ENCODE data around the gene NCAPH2.
A peak's percentile ranks its signal among the peaks of the same experiment; 100 is the strongest.

The NCAPH2 gene

GRCh38 chr22:50550395-50550794 is 42.4 kb downstream of the NCAPH2 start:
- DNase-seq, result no peak

- DNase-seq, result no peak
Measured at GRCh38 chr22:50551160-50551752, 43.2 kb downstream of the NCAPH2 start.

- DNase-seq, result no peak
Measured at GRCh38 chr22:50553310-50553709, 45.3 kb downstream of the NCAPH2 start.

DNA sequence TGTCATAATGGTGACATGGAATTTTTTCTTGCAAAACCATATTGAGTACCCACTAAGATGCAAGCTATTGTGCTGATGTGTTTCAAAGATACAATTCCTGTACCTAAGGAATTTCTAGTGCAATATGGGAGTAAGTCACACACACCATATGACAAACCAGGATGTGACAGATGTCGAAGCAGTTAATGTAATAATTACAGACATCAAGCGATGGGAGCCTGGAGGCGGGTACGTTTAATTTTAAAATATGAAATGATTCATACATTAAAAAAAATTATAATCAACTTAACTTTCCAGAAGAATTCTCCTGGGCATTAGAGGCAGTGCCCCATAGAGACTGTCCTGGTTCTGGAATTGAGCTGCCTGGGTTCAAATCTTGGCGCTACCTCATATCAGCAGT is 48.7 kb downstream of the NCAPH2 start:
- no peak for DNase-seq

DNA sequence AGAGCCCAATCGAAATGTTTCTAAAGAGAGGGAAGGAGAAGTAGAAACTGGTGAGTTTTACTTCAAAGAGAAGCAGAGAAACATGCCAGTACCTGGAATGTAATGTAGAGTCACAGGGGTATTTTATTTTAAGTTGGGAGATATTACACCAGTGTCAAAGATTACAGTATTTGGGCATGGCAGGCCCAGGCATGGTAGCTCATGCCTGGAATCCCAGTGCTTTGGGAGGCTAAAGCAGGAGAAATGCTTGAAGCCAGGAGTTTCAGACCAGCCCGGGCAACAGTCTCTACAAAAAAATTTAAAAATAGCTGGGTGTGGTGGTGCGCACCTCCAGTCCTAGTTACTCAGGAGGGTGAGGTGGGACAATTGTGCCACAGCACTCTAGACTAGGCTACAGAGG is 52.0 kb downstream of the NCAPH2 start:
- DNase-seq, result no peak

DNA sequence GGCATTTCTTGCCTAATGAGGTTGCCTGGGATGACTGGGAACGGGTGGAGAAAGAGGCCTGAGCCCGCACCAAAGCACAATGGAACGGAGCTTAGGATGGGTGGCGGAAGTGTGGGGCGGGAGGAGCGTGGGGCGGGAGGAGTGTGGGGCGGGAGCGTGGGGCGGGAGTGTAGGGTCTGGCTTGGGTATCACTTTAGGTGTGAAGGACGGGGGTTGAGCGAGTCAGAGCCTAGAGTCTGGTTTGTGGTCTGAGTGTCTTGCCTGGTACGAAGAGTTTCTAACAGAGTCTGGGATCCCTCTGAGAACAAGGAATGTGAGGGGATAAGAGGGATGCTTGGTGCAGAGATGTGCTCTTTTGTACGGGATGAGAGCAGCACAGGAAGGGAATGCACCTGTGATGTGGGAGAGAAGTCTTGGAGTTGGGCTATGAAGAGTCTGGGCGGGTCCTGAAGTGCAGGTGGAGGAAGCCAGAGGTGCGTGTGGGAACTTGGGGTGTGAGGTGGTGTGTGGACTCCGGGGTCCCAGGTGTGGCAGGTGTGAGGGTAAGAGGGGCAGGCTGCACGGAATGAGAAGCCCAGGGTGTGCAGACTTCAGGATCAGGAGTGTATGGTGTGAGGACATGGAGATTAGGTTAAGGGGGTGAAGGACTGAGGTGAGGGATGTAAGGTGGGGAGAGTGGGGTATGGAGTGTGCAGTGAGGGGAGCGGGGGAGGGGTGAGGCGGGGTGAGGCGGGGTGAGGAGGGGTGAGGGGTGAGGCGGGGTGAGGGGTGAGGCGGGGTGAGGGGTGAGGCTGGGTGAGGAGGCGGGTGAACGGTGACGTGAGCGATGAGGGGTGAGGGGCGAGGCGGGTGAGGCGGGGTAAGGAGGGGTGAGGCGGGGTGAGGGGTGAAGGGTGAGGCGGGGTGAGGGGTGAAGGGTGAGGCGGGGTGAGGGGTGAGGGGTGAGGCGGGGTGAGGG is 53.7 kb downstream of the NCAPH2 start:
- DNase-seq, result no peak

GRCh38 chr22:50562523-50563412 is 54.7 kb downstream of the NCAPH2 start, which contains the start of gene SYCE3:
SYCE3 (minus strand) TSS chr22:50562919; CDS start chr22:50556405, 6,514 bp downstream.
- DNase-seq, result peak; percentile 92 to 93

GRCh38 chr22:50563413-50564160 is 55.6 kb downstream of the NCAPH2 start:
- DNase-seq, result no peak

DNA sequence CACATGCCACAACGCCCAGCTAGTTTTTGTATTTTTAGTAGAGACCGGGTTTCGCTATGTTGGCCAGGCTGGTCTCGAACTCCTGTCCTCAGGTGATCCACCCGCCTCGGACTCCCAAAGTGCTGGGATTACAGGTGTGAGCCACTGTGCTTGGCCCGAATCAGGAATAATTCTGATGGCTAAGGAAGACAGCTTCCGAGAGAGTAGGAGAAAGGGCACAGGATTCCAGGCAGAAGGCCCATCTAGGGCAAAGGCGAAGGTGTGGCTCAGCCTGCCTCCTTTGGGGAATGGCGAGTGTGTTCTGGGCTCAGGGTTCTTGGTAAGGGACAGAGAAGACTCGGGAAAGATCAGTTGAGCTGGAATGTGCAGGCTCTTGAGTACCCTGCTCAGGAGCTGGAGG is 56.3 kb downstream of the NCAPH2 start:
- DNase-seq, result no peak

DNA sequence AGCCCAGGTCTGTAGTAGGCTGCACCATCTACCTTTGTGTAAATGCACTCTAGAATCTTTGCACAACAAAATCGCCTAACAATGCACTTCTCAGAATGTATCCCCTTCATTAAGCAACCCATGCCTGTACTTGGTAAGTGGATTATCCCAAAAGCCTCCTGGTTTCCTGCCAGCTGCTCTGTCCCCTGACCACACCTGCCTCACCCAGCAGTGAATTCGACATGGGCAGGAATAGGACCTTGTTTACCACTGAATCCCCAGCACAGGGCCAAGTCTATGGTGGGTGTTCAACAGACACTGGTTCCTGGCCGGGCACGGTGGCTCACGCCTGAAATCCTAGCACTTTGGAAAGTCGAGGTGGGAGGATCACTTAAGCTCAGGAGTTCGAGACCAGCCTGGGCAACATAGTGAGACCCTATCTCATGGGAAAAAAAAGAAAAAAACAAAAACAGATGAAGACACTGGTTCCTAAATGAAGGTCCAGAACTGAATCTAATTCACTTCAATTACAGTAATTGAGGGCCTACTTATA is 59.8 kb downstream of the NCAPH2 start:
- no peak for DNase-seq

- DNase-seq, result no peak
Measured at GRCh38 chr22:50568626-50569025, 60.6 kb downstream of the NCAPH2 start.

DNA sequence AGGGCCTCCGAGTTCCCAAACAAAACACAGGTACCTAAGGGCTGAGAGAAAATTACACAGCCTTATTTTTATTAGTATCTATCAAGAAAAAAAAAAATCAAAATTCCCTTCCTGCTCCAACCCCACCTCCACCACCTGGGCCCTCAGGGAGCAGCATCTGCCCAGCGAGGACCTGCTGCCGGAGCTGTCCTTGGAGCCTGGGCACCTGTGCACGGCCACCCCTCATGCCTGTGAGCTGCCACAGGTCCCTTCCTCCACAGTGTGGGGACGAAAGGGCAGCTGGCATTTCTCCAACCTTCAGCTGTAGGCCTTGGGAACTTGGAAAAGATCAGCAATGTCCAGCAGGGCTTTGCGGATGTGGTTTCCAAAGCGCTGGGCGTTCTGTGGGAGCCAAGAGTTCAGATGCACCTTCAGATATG is 61.0 kb downstream of the NCAPH2 start:
- DNase-seq, result no peak

GRCh38 chr22:50569896-50570535 is 62.0 kb downstream of the NCAPH2 start:
- no peak for DNase-seq

GRCh38 chr22:50570861-50571260 is 62.8 kb downstream of the NCAPH2 start:
- DNase-seq, result no peak

DNA sequence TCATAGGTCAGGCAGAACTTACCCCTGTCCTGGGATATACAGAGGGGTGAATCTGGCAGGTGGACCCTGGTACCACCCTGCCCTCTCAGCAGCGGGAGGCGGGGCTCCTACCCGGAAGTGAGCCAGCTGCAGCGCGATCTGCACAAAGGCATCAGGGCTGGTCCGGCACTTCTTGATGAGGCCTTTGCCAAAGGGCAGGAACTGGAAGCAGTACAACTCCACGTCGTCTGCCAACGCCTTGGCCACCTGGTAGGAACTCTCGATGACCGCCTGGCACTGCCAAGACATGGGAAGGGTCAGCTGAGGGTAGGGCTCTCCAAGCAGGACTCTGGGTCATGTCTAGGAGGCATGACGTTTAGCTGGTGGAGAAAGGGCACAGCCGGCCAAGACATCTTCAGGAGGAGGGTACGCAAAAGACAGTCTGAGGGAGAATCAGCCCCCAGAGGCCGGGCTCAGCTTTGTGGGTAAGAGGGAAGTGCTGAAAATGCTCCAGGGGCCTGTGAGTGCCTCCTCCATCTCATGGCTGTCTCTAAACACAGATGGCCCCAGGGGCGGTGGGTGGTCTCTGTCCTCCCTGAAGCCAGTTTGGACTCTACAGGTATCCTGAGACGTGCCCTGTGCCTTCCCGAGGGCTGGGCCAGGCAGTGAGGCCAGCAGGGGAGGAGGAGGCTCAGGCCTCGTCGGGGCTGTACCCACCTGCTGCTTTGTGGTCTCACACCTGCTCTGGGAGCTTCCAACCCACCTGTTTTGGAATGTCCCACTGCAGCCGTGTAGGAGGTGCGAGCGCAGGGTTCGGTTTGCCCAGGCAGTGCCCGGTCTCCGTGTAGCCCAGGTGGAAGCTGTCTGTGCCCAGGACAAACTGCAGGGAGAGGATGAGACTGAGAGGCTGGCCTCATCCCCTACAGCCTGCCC is 63.5 kb downstream of the NCAPH2 start:
- DNase-seq, result no peak

- no peak for DNase-seq
Measured at GRCh38 chr22:50572965-50573364, 64.9 kb downstream of the NCAPH2 start.

- DNase-seq, result no peak
Measured at GRCh38 chr22:50573491-50574382, 65.7 kb downstream of the NCAPH2 start.

DNA sequence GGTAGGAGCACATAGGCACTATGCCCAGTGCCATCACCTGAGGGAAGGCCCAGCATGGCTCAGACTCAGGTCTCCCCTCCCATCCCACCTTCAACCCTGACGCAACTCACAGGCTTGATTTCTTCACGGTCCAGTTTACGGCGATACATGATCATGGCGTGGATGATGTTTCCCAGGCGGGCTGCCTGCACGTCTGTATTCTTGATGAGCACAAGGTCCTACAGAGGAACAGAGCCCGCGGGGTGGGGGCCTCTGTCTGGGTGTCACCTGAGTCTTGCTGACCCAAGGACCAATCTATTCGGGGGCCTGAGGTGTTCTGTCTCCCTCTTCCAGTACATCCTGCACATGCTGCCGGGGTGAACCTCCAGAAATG is 66.3 kb downstream of the NCAPH2 start:
- DNase-seq, result no peak
